ENCODE measurements around the gene MTF1.

GRCh38 chr1:37893673-37894072, 34.3 kb upstream of the MTF1 start:
- TF ChIP-seq CTCF (IDR thresholded peaks at IDR 0.05 in 8 of 11, conservative IDR thresholded peaks at IDR 0.05 in 3 of 11) (no peak), POLR2A (IDR thresholded peaks at IDR 0.05) (no peak)

Data from spleen (tissue), 7 donors.